ENCODE results near the gene SIL1. TPM values are rescaled to one million over a fixed set of nuclear protein-coding genes. Genes with fewer than 3 reads are reported as not detected.

SIL1 gene
- total and polyA plus RNA-seq, 2 of the 13 experiments (the other 11 are each of a cell fraction or from before 2014, with no cell fraction given): 26.0 to 30.0 TPM

DNA sequence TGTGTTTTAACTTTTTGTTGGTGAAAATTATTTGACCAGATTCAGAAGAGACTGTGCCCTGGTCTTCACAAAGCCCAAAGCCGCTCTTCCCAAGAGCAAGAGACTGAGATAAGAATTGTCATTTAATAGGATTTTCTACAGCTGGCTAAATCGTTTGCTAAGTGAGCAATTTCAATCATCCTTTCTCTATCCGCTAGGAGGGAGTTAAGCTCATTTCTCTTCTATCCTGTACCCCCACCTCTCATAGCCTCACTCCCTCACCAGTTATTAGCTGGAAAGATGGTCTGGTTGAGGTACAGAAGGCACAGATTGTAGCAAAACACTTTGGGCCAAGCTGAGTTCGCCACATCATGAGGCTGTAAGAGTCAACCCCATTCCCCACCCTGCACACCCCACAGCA lies 43.0 kb upstream of the SIL1 start:
- FAIRE-seq: no peak
- WGBS (ENCODE audit: low lambda C conversion rate): 70% methylated on average over 4 of the region's 4 CpGs
- TF ChIP-seq SOX6 (IDR thresholded peaks at IDR 0.05) (no peak), SOX6 (CRISPR knock-in tag; IDR thresholded peaks at IDR 0.05) (no peak)
- TF ChIP-seq, protein P1, sequence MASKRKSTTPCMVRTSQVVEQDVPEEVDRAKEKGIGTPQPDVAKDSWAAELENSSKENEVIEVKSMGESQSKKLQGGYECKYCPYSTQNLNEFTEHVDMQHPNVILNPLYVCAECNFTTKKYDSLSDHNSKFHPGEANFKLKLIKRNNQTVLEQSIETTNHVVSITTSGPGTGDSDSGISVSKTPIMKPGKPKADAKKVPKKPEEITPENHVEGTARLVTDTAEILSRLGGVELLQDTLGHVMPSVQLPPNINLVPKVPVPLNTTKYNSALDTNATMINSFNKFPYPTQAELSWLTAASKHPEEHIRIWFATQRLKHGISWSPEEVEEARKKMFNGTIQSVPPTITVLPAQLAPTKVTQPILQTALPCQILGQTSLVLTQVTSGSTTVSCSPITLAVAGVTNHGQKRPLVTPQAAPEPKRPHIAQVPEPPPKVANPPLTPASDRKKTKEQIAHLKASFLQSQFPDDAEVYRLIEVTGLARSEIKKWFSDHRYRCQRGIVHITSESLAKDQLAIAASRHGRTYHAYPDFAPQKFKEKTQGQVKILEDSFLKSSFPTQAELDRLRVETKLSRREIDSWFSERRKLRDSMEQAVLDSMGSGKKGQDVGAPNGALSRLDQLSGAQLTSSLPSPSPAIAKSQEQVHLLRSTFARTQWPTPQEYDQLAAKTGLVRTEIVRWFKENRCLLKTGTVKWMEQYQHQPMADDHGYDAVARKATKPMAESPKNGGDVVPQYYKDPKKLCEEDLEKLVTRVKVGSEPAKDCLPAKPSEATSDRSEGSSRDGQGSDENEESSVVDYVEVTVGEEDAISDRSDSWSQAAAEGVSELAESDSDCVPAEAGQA (IDR thresholded peaks at IDR 0.05; ENCODE audit: low read depth): no peak
- TF ChIP-seq, protein P1 (CRISPR knock-in tag; IDR thresholded peaks at IDR 0.05; ENCODE audit: borderline replicate concordance): no peak
- Histone ChIP-seq H3K36me3 (replicated peaks in 1 of 2; ENCODE audit: control insufficient read depth in 1 of 2, insufficient read depth in 2 of 2, low read length in 2 of 2) (no peaks in the 10 kb centered on the region), H3K27ac (ENCODE audit: extremely low read length, insufficient read depth, low read length) (no peak overlapping the region), H3K79me2 (ENCODE audit: insufficient read depth, low read length) (no peaks in the 10 kb centered on the region), H3K27me3 (ENCODE audit: control insufficient read depth in 1 of 2, insufficient read depth in 2 of 2, low read length in 2 of 2) (peaks cover 0 to 6% of the 10 kb centered on the region in 2 experiments; a peak in 1 of 5 replicates), H4K20me1 (ENCODE audit: insufficient read depth, low read length) (no peaks in the 10 kb centered on the region), H3K4me3 (replicated peaks in 1 of 3; ENCODE audit: insufficient read depth in 1 of 3, low read depth in 2 of 3, low read length in 3 of 3) (no peak overlapping the region), H2AFZ (ENCODE audit: low read length) (no peak overlapping the region), H3K9ac (ENCODE audit: insufficient read depth, low read depth, low read length) (no peak overlapping the region), H3K9me3 (ENCODE audit: low read length) (no peaks in the 10 kb centered on the region), H3K4me1 (ENCODE audit: insufficient read depth, low read length) (peaks cover 17% of the 10 kb centered on the region), H3K4me2 (ENCODE audit: low read depth, low read length) (no peak overlapping the region)
- ChIA-PET POLR2A (no interaction called here), CTCF (ENCODE audit: low intra/inter-chr PET ratio, low total read pairs) (no interaction called here)
- BruUV-seq (replicated peaks): no TSS peak
- intact Hi-C loops (cut with micrococcal nuclease; ENCODE audit: unreplicated experiment) (no loop called here), in situ Hi-C loops (cut with HindIII; ENCODE audit: extremely low pct_ligation_motif_present, low pct_unique_long_range_greater_than_20kb) (no loop called here)
- DNase-seq (ENCODE audit: low spot score): no peak
- no peak for ATAC-seq
